ENCODE results near the gene IGFN1. TPM values are rescaled to one million over a fixed set of nuclear protein-coding genes. Genes with fewer than 3 reads are reported as not detected.

IGFN1 gene
- total RNA-seq, 2 experiments from 2014 or later = not detected

DNA sequence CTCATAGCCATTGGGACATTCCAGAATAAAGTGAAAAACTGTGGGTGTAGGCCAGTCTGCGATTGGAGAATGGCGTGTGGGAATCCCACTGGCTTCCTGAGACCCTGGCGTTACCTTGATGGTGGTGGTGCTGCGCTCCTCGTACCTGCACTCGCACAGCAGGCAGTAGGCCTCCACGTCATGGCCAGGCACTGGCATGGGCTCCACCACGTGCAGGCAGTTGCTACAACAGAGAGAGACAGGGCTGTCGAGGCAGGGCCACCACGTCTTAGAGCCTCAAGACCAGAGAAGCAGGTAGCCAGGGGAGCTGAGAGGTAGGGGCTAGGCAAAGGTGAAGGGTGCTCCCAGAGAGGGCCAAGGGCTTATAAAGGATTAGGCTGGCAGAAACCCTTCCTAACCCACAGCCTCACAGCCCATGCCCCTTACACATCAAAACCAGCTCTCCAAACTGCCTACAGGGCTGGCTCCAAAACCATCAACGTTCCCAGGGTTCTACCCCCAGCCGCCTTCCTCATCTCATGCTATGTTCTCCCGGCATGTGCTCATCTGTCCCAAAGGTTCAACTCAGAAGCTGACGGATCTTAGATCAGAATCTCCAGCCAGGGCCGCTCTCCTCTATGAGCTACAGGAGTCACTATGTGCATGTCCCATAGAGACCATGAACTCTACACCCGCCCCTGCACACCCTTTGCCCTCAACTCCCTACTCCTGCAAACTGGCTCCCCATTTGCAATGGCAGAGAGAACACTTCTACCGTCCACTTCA lies 43.8 kb upstream of the IGFN1 start:
- no peaks in the 10 kb centered on the region for H3K27me3 Mint-ChIP-seq
- peaks cover 13% of the 10 kb centered on the region for H3K4me1 Mint-ChIP-seq (ENCODE audit: low read depth)
- no peak for ATAC-seq (ENCODE audit: poor library complexity)
- POLR2A ChIA-PET = no interaction called here
- CTCF ChIA-PET = no interaction called here
- no peaks in the 10 kb centered on the region for H3K9me3 Mint-ChIP-seq
- intact Hi-C loops (cut with DNase I, micrococcal nuclease) = loop anchor here in 1 of 2 experiments (1.0 kb wide), 1 partner anchor 21 kb away; no protein-coding TSS in a partner anchor
- TF ChIP-seq CTCF (IDR thresholded peaks at IDR 0.05) = no peak
- H3K27ac ChIP-seq (ENCODE audit: low read depth in 1 of 2, low read length in 2 of 2) = no peak overlapping the region
- no peak overlapping the region for H3K4me3 Mint-ChIP-seq
- no peaks in the 10 kb centered on the region for H3K27me3 ChIP-seq (ENCODE audit: control insufficient read depth in 1 of 2, insufficient read depth in 2 of 2, low read length in 2 of 2)
- no peak overlapping the region for H3K27ac Mint-ChIP-seq
- H3K4me1 ChIP-seq (ENCODE audit: insufficient read depth, low read length) = peaks cover 3% of the 10 kb centered on the region
- H3K9me3 ChIP-seq (ENCODE audit: control insufficient read depth in 1 of 2, insufficient read depth in 1 of 2, low read length in 2 of 2) = no peaks in the 10 kb centered on the region
- no peak overlapping the region for H3K4me3 ChIP-seq (ENCODE audit: low read length)
- no peak for DNase-seq
- peaks cover 49% of the 10 kb centered on the region for H3K36me3 ChIP-seq (ENCODE audit: insufficient read depth, low read length)
- peaks cover 91% of the 10 kb centered on the region for H3K36me3 Mint-ChIP-seq (ENCODE audit: low read depth)

- no peak overlapping the region for H3K27ac Mint-ChIP-seq
- H3K4me1 Mint-ChIP-seq (ENCODE audit: low read depth) = peaks cover 15% of the 10 kb centered on the region
- Histone ChIP-seq H3K9me3 (ENCODE audit: control insufficient read depth in 1 of 2, insufficient read depth in 1 of 2, low read length in 2 of 2) (no peaks in the 10 kb centered on the region), H3K36me3 (ENCODE audit: insufficient read depth, low read length) (peaks cover 49% of the 10 kb centered on the region), H3K4me3 (ENCODE audit: low read length) (no peak overlapping the region), H3K27me3 (ENCODE audit: control insufficient read depth in 1 of 2, insufficient read depth in 2 of 2, low read length in 2 of 2) (no peaks in the 10 kb centered on the region), H3K27ac (ENCODE audit: low read depth in 1 of 2, low read length in 2 of 2) (no peak overlapping the region), H3K4me1 (ENCODE audit: insufficient read depth, low read length) (peaks cover 3% of the 10 kb centered on the region)
- no peaks in the 10 kb centered on the region for H3K9me3 Mint-ChIP-seq
- intact Hi-C loops (cut with DNase I, micrococcal nuclease) = loop anchor here (1.0 to 2.0 kb wide), 2 partner anchors 21 to 75 kb away; no protein-coding TSS in a partner anchor
- H3K27me3 Mint-ChIP-seq = no peaks in the 10 kb centered on the region
- H3K4me3 Mint-ChIP-seq = no peak overlapping the region
- no peak for ATAC-seq (ENCODE audit: poor library complexity)
- CTCF ChIA-PET = no interaction called here
- no peak for DNase-seq
- H3K36me3 Mint-ChIP-seq (ENCODE audit: low read depth) = peaks cover 88% of the 10 kb centered on the region
- TF ChIP-seq CTCF (IDR thresholded peaks at IDR 0.05) = no peak
- POLR2A ChIA-PET = no interaction called here
Measured at GRCh38 chr1:201147396-201148015, 43.1 kb upstream of the IGFN1 start.

DNA sequence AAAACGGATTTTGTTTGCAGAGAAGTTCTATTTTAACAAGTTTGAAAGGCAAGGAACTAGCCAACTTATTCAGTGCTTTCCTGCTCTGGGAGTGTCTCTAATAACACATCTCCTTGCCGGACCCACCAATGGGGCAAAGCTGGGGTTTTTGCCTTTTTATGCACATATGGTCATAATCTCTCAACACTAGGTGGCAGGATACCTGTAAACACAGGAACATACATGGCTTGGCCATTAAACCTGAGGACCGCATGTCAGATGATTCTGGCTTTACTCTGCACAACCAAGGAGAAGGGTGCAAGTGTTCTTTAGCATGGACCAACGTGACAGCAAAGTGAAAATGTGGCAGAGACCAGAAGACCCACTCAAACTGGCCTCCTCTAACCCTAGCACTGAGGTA lies 41.2 kb upstream of the IGFN1 start:
- no peak overlapping the region for H3K27ac Mint-ChIP-seq
- Histone ChIP-seq H3K36me3 (ENCODE audit: insufficient read depth, low read length) (peaks cover 30% of the 10 kb centered on the region), H3K4me3 (ENCODE audit: low read length) (no peak overlapping the region), H3K9me3 (ENCODE audit: control insufficient read depth in 1 of 2, insufficient read depth in 1 of 2, low read length in 2 of 2) (no peaks in the 10 kb centered on the region), H3K27ac (ENCODE audit: low read depth in 1 of 2, low read length in 2 of 2) (no peak overlapping the region), H3K4me1 (ENCODE audit: insufficient read depth, low read length) (peaks cover 11% of the 10 kb centered on the region), H3K27me3 (ENCODE audit: control insufficient read depth in 1 of 2, insufficient read depth in 2 of 2, low read length in 2 of 2) (no peaks in the 10 kb centered on the region)
- peaks cover 72% of the 10 kb centered on the region for H3K36me3 Mint-ChIP-seq (ENCODE audit: low read depth)
- CTCF ChIA-PET = interaction anchor here (1.0 to 1.2 kb wide), 3 partner anchors 22 to 74 kb away, joined by 3 to 6 read pairs (median 3); no protein-coding TSS in a partner anchor
- no peaks in the 10 kb centered on the region for H3K9me3 Mint-ChIP-seq
- peaks cover 31% of the 10 kb centered on the region for H3K4me1 Mint-ChIP-seq (ENCODE audit: low read depth)
- DNase-seq (peak in 3 of 14 experiments; percentile 8 to 41 (median 30)), ATAC-seq (ENCODE audit: poor library complexity) (no peak)
- H3K27me3 Mint-ChIP-seq = no peaks in the 10 kb centered on the region
- peak; percentile 62 for TF ChIP-seq CTCF (IDR thresholded peaks at IDR 0.05)
- intact Hi-C loops (cut with DNase I, micrococcal nuclease) = loop anchor here in 1 of 2 experiments (2.0 kb wide), 1 partner anchor 73 kb away; no protein-coding TSS in a partner anchor
- H3K4me3 Mint-ChIP-seq = peak overlapping the region; percentile 30
- POLR2A ChIA-PET = no interaction called here

Data from CD4-positive, alpha-beta T cell (primary cell).